Measurements from ENCODE around the gene ARPIN. TPM values are rescaled to one million over a fixed set of nuclear protein-coding genes. Genes with fewer than 3 reads are reported as not detected.

Gene ARPIN
- total RNA-seq, 1 donor from 2014 or later = 20.4 TPM

GRCh38 chr15:89883518-89883917, 29.2 kb downstream of the ARPIN start:
- Mint-ChIP-seq H3K9me3 (ENCODE audit: low read depth) (no peaks in the 10 kb centered on the region), H3K4me3 (ENCODE audit: low read depth) (no peak overlapping the region), H3K36me3 (ENCODE audit: insufficient read depth) (peaks cover 10% of the 10 kb centered on the region), H3K4me1 (ENCODE audit: low read depth) (no peaks in the 10 kb centered on the region), H3K27ac (no peak overlapping the region), H3K27me3 (no peaks in the 10 kb centered on the region)
- TF ChIP-seq, protein P1, sequence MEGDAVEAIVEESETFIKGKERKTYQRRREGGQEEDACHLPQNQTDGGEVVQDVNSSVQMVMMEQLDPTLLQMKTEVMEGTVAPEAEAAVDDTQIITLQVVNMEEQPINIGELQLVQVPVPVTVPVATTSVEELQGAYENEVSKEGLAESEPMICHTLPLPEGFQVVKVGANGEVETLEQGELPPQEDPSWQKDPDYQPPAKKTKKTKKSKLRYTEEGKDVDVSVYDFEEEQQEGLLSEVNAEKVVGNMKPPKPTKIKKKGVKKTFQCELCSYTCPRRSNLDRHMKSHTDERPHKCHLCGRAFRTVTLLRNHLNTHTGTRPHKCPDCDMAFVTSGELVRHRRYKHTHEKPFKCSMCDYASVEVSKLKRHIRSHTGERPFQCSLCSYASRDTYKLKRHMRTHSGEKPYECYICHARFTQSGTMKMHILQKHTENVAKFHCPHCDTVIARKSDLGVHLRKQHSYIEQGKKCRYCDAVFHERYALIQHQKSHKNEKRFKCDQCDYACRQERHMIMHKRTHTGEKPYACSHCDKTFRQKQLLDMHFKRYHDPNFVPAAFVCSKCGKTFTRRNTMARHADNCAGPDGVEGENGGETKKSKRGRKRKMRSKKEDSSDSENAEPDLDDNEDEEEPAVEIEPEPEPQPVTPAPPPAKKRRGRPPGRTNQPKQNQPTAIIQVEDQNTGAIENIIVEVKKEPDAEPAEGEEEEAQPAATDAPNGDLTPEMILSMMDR (IDR thresholded peaks at IDR 0.05; ENCODE audit: unreplicated experiment) = no peak
- no peak for DNase-seq (ENCODE audit: low spot score, unreplicated experiment)

DNA sequence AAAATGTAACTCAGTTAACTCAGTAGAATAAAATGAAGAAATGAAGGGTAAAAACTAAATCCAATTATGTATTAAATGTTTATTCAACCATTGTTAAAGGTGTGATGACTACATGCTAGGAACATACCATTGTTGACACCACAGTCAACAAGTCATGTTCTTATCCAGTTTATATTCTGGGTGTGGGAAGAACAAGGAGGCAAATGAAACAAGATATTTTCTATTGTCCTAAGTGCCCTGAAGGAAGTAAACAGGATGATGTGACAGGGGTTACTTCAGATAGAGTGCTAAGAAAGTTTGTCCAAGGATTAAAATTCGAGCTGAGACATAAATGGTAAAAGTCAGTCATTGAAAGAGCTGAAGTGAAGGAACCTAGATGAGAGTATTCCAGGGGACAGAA, 32.0 kb downstream of the ARPIN start:
- TF ChIP-seq, protein P1 (IDR thresholded peaks at IDR 0.05; ENCODE audit: unreplicated experiment) = no peak
- DNase-seq (ENCODE audit: low spot score, unreplicated experiment) = no peak
- Mint-ChIP-seq H3K9me3 (ENCODE audit: low read depth) (no peaks in the 10 kb centered on the region), H3K27ac (no peak overlapping the region), H3K4me3 (ENCODE audit: low read depth) (no peak overlapping the region), H3K4me1 (ENCODE audit: low read depth) (no peaks in the 10 kb centered on the region), H3K27me3 (no peaks in the 10 kb centered on the region), H3K36me3 (ENCODE audit: insufficient read depth) (peaks cover 18% of the 10 kb centered on the region)

DNA sequence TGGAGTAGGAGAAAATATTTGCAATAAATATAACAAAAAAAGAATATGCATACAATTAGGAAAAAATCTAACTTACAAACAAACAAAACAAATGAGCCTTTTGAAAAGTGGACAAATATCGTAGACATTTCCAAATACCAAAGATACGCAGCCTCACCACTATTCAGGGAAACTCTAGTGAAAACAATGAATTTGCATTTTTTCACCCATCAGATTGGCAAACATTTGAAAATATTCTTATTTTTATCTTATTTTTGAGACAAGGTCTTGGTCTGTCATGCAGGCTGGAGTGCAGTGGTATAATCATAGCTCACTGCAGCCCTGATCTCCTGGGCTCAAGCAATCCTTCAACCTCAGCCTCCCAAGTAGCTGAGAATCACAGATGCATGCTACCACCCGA, 34.4 kb downstream of the ARPIN start:
- H3K27ac Mint-ChIP-seq = no peak overlapping the region
- H3K4me3 Mint-ChIP-seq (ENCODE audit: low read depth) = no peak overlapping the region
- DNase-seq (ENCODE audit: low spot score, unreplicated experiment) = no peak
- peaks cover 16% of the 10 kb centered on the region for H3K36me3 Mint-ChIP-seq (ENCODE audit: insufficient read depth)
- TF ChIP-seq, protein P1 (IDR thresholded peaks at IDR 0.05; ENCODE audit: unreplicated experiment) = no peak
- no peaks in the 10 kb centered on the region for H3K9me3 Mint-ChIP-seq (ENCODE audit: low read depth)
- no peaks in the 10 kb centered on the region for H3K27me3 Mint-ChIP-seq
- no peaks in the 10 kb centered on the region for H3K4me1 Mint-ChIP-seq (ENCODE audit: low read depth)

DNA sequence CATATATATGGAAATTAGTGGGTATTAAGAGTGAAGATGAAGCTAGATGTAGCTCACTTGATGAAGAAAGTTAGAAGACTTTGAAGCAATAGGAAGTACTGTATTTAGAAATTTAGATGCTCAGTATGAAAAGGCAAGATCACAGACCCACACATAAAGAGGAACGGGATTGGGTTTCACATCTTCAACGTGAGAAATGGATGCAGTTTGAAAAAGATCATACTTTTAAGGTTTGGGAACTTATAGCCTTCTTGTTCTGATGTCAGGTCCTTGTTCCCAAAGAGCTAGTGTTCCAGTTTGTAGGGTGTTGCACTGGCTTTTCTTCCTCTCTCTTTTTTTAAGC, 35.7 kb downstream of the ARPIN start:
- no peak for DNase-seq (ENCODE audit: low spot score, unreplicated experiment)
- TF ChIP-seq, protein P1 (IDR thresholded peaks at IDR 0.05; ENCODE audit: unreplicated experiment) = no peak
- Mint-ChIP-seq H3K9me3 (ENCODE audit: low read depth) (no peaks in the 10 kb centered on the region), H3K36me3 (ENCODE audit: insufficient read depth) (peaks cover 13% of the 10 kb centered on the region), H3K4me1 (ENCODE audit: low read depth) (no peaks in the 10 kb centered on the region), H3K4me3 (ENCODE audit: low read depth) (no peak overlapping the region), H3K27me3 (no peaks in the 10 kb centered on the region), H3K27ac (no peak overlapping the region)

DNA sequence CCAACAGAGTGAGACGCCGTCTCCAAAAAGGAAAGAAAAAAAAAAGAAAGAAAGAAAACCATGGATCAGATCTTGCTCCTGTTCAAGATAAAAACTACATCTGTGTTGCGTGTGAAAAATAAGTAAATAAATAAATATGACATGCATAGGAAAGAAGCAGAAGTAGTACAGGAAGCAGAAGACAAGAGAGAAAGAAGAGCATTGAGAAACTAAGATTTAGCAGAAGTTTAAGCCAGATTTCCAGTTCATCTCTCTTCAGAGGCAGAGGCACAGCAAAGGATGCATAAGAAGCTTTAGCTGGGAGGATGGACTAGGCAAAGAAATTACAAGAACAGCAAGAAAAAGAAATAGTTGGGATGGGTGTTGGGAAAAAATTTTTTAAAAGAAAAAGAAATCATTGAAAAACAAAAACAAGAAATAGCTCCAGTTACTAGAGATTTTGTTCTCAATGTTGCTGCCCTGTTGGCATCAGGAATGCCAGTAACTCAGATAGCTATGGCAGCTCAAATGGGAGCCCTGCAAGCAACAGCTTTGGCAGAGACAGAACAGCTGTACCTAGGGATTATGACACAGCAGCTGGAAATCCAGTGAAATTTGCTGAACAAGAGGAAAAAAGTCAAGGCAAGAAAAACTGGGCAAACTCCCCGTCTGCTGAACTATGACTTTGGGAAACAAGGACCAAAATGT, 36.2 kb downstream of the ARPIN start:
- TF ChIP-seq, protein P1 (IDR thresholded peaks at IDR 0.05; ENCODE audit: unreplicated experiment) = no peak
- no peaks in the 10 kb centered on the region for H3K27me3 Mint-ChIP-seq
- H3K4me1 Mint-ChIP-seq (ENCODE audit: low read depth) = no peaks in the 10 kb centered on the region
- H3K36me3 Mint-ChIP-seq (ENCODE audit: insufficient read depth) = peaks cover 13% of the 10 kb centered on the region
- no peaks in the 10 kb centered on the region for H3K9me3 Mint-ChIP-seq (ENCODE audit: low read depth)
- no peak overlapping the region for H3K4me3 Mint-ChIP-seq (ENCODE audit: low read depth)
- no peak for DNase-seq (ENCODE audit: low spot score, unreplicated experiment)
- no peak overlapping the region for H3K27ac Mint-ChIP-seq
